ENCODE data around the gene NDUFA3. TPM values are rescaled to one million over a fixed set of nuclear protein-coding genes. Genes with fewer than 3 reads are reported as not detected.
"Not testable (repeated sequence)": the region's sequence is repeated elsewhere in the genome, so short reads cannot be mapped to it uniquely, and the experiment has no call there.

The NDUFA3 gene
- total RNA-seq, 2 donors from 2014 or later, result 40.6 to 52.6 TPM

DNA sequence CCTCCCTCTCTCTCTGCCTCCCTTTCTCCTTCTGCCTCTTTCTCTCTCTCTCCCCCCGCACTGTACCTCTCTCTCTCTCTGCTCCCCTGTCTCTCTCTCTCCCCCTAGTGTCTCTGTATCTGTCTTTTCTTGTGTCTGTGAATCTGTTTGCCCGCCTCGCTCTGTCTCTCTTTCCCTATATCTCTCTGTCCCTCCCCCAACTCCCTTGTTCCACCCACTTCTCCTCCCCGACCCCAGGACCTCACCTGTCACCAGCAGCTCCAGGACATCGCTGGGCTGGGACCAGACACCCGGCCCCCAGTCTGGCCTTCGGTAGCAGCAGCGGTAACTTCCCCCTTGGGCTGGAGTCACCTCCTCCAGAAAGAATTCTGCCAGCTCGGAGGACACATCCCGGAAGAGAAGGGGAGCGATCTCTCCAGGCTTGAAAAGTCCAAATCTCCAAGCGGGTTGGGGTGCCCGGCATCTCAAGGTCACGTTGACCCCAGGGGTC lies 6.0 kb upstream of the NDUFA3 start:
- Mint-ChIP-seq H3K4me1 (ENCODE audit: low read depth) (peaks cover 17% of the 10 kb centered on the region), H3K4me3 (peak overlapping the region; percentile 72 to 85), H3K9me3 (no peaks in the 10 kb centered on the region), H3K36me3 (ENCODE audit: insufficient read depth in 2 of 2) (peaks cover 0 to 4% of the 10 kb centered on the region in 2 donors), H3K27me3 (ENCODE audit: low read depth) (peaks cover 22% of the 10 kb centered on the region), H3K27ac (peak overlapping the region; percentile 6)
- ATAC-seq (replicated peaks in 1 of 2) (peak; percentile 49 to 66), DNase-seq (no peak)

DNA sequence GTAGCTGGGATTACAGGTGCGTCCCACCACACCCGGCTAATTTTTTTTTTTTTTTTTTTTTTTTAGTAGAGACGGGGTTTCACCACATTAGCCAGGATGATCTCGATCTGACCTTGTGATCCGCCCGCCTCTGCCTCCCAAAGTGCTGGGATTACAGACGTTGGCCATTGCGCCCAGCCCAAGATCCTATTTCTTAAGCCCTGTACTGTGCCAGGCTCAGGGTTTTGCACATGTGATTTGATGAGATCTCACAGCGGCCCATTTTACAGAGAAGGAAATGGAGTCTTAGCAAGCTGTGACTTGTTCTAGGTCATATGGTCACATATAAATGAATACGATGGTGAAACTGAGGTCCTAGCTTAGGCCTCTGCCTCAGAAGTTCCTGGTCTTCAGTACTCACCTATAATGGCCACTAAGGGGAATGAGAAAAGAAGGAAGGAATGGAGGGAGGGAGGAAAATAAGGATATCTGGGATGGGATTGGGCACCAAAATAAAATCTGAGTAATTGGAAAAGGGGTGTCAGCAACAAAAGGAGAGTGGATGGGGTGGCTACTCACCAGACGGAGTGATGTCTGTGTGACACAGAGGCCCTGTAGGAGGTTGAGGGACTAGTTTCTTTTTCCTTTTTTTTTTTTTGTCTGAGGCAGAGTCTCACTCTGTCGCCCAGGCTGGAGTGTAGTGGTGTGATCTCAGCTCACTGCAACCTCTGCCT lies 3.3 kb upstream of the NDUFA3 start:
- ATAC-seq (replicated peaks in 1 of 2), result no peak
- H3K27ac Mint-ChIP-seq, result no peak overlapping the region
- H3K36me3 Mint-ChIP-seq (ENCODE audit: insufficient read depth in 2 of 2), result peaks cover 0 to 3% of the 10 kb centered on the region in 2 donors
- peaks cover 34% of the 10 kb centered on the region for H3K4me1 Mint-ChIP-seq (ENCODE audit: low read depth)
- peaks cover 18% of the 10 kb centered on the region for H3K27me3 Mint-ChIP-seq (ENCODE audit: low read depth)
- no peak overlapping the region for H3K4me3 Mint-ChIP-seq
- no peak for DNase-seq
- no peaks in the 10 kb centered on the region for H3K9me3 Mint-ChIP-seq

DNA sequence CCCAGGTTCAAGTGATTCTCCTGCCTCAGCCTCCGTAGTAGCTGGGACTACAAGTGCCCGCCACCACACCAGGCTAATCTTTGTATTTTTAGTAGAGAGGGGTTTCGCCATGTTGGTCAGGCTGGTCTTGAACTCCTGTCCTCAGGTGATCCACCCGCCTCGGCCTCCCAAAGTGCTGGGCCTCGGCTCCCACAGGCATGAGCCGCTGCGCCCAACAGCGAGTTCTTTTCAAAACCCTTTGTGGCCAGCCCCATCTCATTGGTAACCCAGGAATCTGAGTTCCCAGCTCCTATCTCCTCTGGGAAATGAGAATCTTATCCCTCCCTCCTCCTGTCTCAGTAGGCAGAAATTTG lies 2.8 kb upstream of the NDUFA3 start:
- not testable (repeated sequence) for DNase-seq; H3K27ac Mint-ChIP-seq; H3K36me3 Mint-ChIP-seq (ENCODE audit: insufficient read depth in 2 of 2); H3K4me3 Mint-ChIP-seq; H3K9me3 Mint-ChIP-seq; ATAC-seq (replicated peaks in 1 of 2)
- peaks cover 39% of the 10 kb centered on the region for H3K4me1 Mint-ChIP-seq (ENCODE audit: low read depth)
- H3K27me3 Mint-ChIP-seq (ENCODE audit: low read depth), result peaks cover 12% of the 10 kb centered on the region

DNA sequence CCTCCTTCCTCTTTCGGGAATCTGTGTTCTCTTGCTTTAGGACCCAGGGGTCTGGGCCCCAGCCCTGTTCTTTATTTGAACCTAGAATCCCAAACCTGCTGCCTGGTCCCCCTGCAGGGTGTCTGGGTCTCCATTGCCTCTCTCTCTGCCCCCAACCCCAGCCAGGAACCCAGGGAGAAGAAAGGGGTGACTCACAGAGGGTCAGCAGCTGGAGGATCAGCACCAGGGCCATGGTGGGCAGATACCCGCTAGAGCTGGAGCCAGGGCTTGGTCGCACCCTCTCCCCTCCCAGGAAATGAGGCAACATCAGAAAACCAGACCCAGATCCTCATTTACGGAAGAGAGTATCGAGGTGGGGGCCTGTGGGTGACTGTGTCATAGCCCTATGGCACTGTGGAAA lies 2.1 kb upstream of the NDUFA3 start, which contains the start of gene OSCAR:
Gene OSCAR, minus strand, starts transcription at position 243 of the 400 bp plus-strand sequence. Its CDS starts 11 bp downstream, at position 232.
- H3K27me3 Mint-ChIP-seq (ENCODE audit: low read depth), result peaks cover 12% of the 10 kb centered on the region
- DNase-seq (no peak), ATAC-seq (replicated peaks in 1 of 2) (no peak)
- H3K9me3 Mint-ChIP-seq, result no peaks in the 10 kb centered on the region
- H3K27ac Mint-ChIP-seq, result peak within 1 kb of the TSS; percentile 70
- peaks cover 3 to 5% of the 10 kb centered on the region in 2 donors for H3K36me3 Mint-ChIP-seq (ENCODE audit: insufficient read depth in 2 of 2)
- H3K4me3 Mint-ChIP-seq, result peak within 1 kb of the TSS; percentile 64 to 99
- H3K4me1 Mint-ChIP-seq (ENCODE audit: low read depth), result peaks cover 46% of the 10 kb centered on the region

DNA sequence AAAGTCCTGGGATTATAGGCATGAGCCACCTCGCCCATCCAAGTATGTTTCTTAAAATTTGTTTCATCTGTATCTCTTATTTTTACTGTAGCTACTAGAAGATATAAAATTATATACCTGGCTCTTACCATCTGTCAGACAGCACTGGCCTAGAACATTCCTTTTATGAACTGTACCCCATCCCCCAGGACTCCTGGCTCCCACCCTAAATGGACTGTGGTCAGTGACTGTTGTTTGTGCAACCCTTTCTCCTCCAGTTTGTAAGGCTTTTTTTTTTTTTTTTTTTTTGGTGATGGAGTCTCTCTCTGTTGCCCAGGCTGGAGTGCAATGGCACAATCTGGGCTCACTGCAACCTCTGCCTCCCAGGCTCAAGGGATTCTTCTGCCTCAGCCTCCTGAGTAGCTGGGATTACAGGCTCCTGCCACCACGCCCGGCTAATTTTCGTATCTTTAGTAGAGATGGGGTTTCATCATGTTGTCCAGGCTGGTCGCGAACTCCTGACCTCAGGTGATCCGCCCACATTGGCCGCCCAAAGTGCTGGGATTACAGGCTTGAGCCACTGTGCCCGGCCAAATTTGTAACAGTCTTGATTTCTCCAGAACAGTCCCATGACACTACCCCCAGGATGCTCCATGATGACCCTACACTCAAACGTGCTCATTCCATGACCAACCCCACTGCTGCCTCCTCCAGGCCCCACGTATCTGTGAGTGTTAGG lies 2.5 kb downstream of the NDUFA3 start:
- Mint-ChIP-seq H3K4me3 (peak overlapping the region in 1 of 2 donors; percentile 15), H3K9me3 (no peaks in the 10 kb centered on the region), H3K27ac (no peak overlapping the region), H3K27me3 (ENCODE audit: low read depth) (no peaks in the 10 kb centered on the region), H3K36me3 (ENCODE audit: insufficient read depth in 2 of 2) (peaks cover 6 to 11% of the 10 kb centered on the region in 2 donors), H3K4me1 (ENCODE audit: low read depth) (peaks cover 53% of the 10 kb centered on the region)
- no peak for ATAC-seq (replicated peaks in 1 of 2)
- DNase-seq, result no peak

DNA sequence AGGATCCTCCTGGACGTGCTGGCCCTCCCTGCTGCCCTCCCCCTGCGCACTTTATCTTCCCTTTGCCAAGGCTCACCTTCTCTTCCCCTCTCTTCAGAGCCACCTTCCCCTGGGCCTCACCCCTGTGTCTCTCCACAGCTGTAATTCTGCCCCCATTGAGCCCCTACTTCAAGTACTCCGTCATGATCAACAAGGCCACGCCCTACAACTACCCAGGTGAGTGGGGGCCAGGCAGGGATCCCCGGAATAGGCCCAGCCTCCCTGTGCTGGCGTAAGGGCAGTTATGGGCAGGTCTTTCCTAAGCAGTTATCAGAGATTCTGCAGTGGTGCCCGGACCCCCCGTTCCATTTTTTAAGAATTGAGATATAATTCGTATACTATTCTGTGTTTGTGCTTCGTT lies 3.1 kb downstream of the NDUFA3 start:
- peak overlapping the region; percentile 44 for H3K27ac Mint-ChIP-seq
- H3K27me3 Mint-ChIP-seq (ENCODE audit: low read depth), result no peaks in the 10 kb centered on the region
- no peaks in the 10 kb centered on the region for H3K9me3 Mint-ChIP-seq
- H3K4me3 Mint-ChIP-seq, result no peak overlapping the region
- H3K36me3 Mint-ChIP-seq (ENCODE audit: insufficient read depth in 2 of 2), result peaks cover 6 to 12% of the 10 kb centered on the region in 2 donors
- no peak for ATAC-seq (replicated peaks in 1 of 2)
- peaks cover 53% of the 10 kb centered on the region for H3K4me1 Mint-ChIP-seq (ENCODE audit: low read depth)
- no peak for DNase-seq

DNA sequence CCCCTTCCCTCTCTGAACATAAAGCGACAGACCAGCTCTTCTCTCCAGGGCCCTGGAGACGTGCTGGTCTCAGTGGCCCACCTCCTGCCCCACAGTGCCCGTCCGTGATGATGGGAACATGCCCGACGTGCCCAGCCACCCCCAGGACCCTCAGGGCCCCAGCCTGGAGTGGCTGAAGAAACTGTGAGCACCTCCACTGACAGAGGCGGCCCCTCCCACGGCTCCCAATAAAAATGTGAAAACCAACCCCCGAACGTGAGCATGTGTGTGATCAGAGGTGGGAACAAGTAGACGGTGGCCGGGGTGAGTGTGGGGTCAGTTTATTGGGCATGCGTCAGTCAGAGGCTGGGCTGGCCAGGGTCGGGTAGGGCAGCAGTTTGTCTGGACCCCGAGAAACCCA lies 4.1 kb downstream of the NDUFA3 start:
- no peak for DNase-seq
- Mint-ChIP-seq H3K27me3 (ENCODE audit: low read depth) (no peaks in the 10 kb centered on the region), H3K9me3 (no peaks in the 10 kb centered on the region), H3K27ac (no peak overlapping the region), H3K4me1 (ENCODE audit: low read depth) (peaks cover 47% of the 10 kb centered on the region), H3K36me3 (ENCODE audit: insufficient read depth in 2 of 2) (peaks cover 6 to 12% of the 10 kb centered on the region in 2 donors), H3K4me3 (no peak overlapping the region)
- ATAC-seq (replicated peaks in 1 of 2), result no peak

DNA sequence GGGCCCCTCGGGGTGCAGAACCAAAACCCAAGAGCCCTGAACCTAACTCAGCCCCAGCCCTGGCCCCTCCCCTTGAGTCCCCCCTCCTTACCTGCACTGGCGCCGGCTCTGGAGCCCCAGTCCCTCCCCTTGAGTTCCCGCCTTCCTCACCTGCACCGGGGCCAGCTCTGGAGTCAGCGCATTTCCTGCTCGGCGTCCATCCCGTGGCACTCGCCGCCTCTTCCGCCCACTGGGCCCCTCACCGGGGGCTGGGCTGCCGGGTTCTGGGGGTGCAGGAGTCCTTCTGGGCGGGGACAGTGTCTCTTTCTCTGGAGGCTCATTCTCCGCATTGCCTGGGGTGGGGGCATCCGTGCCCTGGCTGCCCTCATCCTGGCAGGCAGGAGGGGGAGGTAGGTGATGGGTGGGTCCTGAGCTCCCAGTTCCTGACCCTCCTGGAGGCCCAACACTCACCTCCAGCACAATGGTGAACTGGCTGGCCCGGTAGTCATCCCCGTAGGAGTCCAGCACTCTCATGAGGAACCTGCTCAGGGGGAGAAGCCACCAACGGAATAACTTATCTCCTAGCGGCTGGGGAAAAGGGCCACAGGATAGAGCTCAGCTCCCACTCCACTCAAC lies 5.3 kb downstream of the NDUFA3 start:
- ATAC-seq (replicated peaks in 1 of 2) (no peak), DNase-seq (no peak)
- peaks cover 42% of the 10 kb centered on the region for H3K4me1 Mint-ChIP-seq (ENCODE audit: low read depth)
- no peaks in the 10 kb centered on the region for H3K9me3 Mint-ChIP-seq
- H3K4me3 Mint-ChIP-seq, result no peak overlapping the region
- peaks cover 5 to 15% of the 10 kb centered on the region in 2 donors for H3K36me3 Mint-ChIP-seq (ENCODE audit: insufficient read depth in 2 of 2)
- no peak overlapping the region for H3K27ac Mint-ChIP-seq
- H3K27me3 Mint-ChIP-seq (ENCODE audit: low read depth), result no peaks in the 10 kb centered on the region

DNA sequence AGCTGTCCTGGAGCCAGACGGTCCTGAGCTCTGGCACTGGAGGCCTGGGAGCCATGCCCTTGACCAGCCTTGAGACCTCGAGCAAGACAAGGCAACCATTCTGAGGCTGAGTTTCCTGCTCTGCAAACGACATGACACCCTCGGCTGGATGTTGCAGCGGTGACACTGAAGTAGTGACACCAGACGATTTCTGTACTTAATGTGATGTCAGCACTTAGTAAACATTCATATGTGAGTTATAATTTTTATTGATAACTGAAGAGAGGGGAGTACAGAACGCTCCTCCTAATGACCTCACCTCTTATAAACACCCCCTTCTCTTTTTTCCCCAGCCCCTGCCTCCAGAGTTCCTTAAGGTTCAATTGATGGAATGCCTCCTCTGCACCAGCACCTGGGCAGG lies 5.8 kb downstream of the NDUFA3 start:
- no peaks in the 10 kb centered on the region for H3K27me3 Mint-ChIP-seq (ENCODE audit: low read depth)
- H3K4me3 Mint-ChIP-seq, result no peak overlapping the region
- ATAC-seq (replicated peaks in 1 of 2) (no peak), DNase-seq (no peak)
- H3K27ac Mint-ChIP-seq, result no peak overlapping the region
- peaks cover 42% of the 10 kb centered on the region for H3K4me1 Mint-ChIP-seq (ENCODE audit: low read depth)
- no peaks in the 10 kb centered on the region for H3K9me3 Mint-ChIP-seq
- H3K36me3 Mint-ChIP-seq (ENCODE audit: insufficient read depth in 2 of 2), result peaks cover 5 to 15% of the 10 kb centered on the region in 2 donors

DNA sequence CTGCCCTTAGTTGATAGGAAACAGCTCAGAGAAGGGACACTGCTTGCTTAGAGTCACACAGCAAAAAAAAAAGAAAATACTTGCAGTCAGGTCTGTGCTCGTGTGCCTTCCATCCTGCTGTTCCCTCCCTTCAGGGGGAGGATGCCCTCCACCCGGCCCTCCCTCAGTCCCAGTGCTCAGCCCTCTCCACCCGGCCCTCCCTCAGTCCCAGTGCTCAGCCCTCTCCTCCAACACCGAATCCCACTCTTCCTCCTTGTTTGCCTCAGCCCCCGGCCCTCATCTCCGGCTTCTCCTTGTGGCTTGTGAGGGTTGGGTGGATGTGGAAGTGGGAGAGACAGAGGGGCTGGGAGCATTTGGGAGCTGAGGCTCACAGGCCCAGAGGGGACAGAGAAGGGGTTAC lies 7.0 kb downstream of the NDUFA3 start:
- Mint-ChIP-seq H3K9me3 (no peaks in the 10 kb centered on the region), H3K4me1 (ENCODE audit: low read depth) (peaks cover 44% of the 10 kb centered on the region), H3K4me3 (no peak overlapping the region), H3K36me3 (ENCODE audit: insufficient read depth in 2 of 2) (peaks cover 7 to 16% of the 10 kb centered on the region in 2 donors), H3K27ac (no peak overlapping the region), H3K27me3 (ENCODE audit: low read depth) (no peaks in the 10 kb centered on the region)
- DNase-seq (no peak), ATAC-seq (replicated peaks in 1 of 2) (no peak)

DNA sequence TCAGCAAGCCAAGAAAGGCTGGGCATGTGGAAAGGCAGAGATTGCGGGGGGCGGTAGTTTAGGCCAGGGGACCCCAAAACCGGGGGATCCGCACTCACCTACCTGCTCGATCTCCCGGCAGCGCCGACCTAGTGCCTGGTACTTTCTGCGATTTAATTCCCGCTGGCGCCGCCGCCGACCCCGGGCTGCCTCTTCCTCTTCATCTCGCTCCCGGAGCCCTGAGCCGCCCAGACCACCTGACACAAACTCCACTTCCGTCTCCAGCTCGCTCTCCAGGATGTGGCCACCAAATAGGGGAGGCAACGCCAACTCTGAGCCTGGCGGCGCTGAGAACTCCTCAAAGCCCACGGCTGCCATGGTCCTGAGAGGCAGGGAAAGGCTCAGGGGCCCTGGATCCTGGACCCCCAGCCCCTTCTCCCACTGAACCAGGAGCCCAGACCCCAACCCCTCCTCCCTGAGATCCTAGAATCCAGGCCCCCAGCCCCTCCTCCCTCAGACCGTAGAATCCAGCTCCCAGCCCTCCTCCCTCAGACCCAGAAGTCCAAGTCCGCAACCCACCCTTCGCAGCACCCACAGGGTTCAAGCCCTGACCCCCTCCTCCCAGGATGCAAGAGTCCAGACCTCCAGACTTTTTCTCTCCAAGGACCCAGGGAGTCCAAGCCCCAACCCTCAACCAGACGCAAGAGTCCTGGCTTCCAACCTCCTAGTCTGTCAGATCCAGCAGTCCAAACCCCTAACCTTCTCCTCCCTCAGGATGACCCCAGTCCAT lies 11.9 kb downstream of the NDUFA3 start:
- Mint-ChIP-seq H3K27me3 (ENCODE audit: low read depth) (no peaks in the 10 kb centered on the region), H3K36me3 (ENCODE audit: insufficient read depth in 2 of 2) (peaks cover 6 to 11% of the 10 kb centered on the region in 2 donors), H3K27ac (peak overlapping the region; percentile 81), H3K9me3 (no peaks in the 10 kb centered on the region), H3K4me3 (peak overlapping the region; percentile 85 to 97), H3K4me1 (ENCODE audit: low read depth) (peaks cover 41% of the 10 kb centered on the region)
- ATAC-seq (replicated peaks in 1 of 2) (peak; percentile 24 to 48), DNase-seq (peak; percentile 50 to 57)

DNA sequence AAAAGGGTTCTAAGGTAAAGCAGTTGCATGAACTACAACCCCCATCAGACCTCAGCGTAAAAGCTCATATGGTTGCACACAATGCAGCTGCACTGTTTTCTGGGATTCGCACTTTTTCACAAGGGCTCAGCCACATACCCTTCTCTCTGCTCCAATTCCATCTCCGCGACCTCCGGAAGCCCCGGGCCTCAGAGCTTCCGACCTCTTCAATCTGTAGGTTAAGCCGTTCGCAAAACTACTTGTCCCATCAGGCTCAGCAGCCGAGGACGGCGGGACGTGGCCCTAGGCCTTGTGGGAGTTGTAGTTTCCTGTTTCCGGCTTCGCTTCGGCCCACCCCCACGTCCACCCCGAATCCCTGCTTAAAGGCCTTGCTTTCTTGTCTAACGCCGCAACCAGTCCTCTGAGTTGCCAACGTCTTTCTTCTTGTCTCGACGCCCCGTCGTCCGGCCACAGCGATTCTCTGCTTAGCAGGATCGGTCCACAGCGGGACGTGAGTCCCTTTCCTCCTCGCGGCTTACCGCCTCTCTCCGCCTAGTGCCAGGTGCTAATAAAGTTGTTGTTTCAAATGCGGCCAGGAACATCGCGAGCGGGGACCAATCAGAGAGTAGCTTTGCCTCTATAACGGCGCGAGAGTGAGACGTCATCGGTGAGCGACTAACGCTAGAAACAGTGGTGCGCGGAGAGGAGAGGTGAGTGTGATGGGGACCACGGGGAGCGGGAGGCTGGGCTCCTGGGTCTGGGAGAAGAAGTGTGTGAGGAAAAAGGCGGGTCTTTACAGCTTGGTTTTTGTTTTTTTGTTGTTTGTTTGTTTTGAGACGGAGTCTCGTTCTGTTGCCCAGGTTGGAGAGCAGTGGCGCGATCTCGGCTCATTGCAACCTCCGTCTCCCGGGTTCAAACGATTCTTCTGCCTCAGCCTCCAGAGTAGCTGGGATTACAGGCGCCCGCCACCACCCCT lies 12.7 kb downstream of the NDUFA3 start, which contains the start of the genes PRPF31 and TFPT:
Gene PRPF31, plus strand, starts transcription at position 646 of the 955 bp plus-strand sequence. CDS start 2,525 bp downstream, outside the sequence.
Gene TFPT, minus strand, starts transcription at position 549 of the 955 bp plus-strand sequence. Its CDS starts 388 bp downstream, at position 161.
- DNase-seq, result peak; percentile 92 to 95
- Mint-ChIP-seq H3K4me3 (peak within 1 kb of the TSS; percentile 85 to 97), H3K4me1 (ENCODE audit: low read depth) (peaks cover 41% of the 10 kb centered on the region), H3K27me3 (ENCODE audit: low read depth) (no peaks in the 10 kb centered on the region), H3K27ac (peak within 1 kb of the TSS; percentile 81), H3K9me3 (no peaks in the 10 kb centered on the region), H3K36me3 (ENCODE audit: insufficient read depth in 2 of 2) (peaks cover 6 to 10% of the 10 kb centered on the region in 2 donors)
- ATAC-seq (replicated peaks in 1 of 2), result peak; percentile 92 to 96
